Left ventricle myocardium superior (tissue), 1 donor: Measurements from ENCODE around the gene TTLL3. TPM values are rescaled to one million over a fixed set of nuclear protein-coding genes. Genes with fewer than 3 reads are reported as not detected.
"Not testable (repeated sequence)": the region's sequence is repeated elsewhere in the genome, so short reads cannot be mapped to it uniquely, and the experiment has no call there.

Experiments
- ATAC-seq: fragments of 200-7000 bp; cut with Tn5 transposase; one replicate; pipeline ENCODE4 v1.9.1; 2020; ENCODE audit warnings: mild to moderate bottlenecking, moderate library complexity
- DNase-seq: peaks from one replicate; pipeline ENCODE4 v3.0.0-alpha.2; 2020
- intact Hi-C: fragments of 100-400 bp; cut with micrococcal nuclease; formaldehyde crosslinking; loops from one replicate; pipeline ENCODE4 v1.11.0; 2022
- total RNA-seq: library from RNA; stranded (reverse); fragmentation: NEBNext Ultra II Directional; extraction: Animal tissue kit (Norgen Biotek cat#: 25700); gene quantifications from one replicate; pipeline ENCODE4 v1.2.1, GENCODE V29; 2021
- donor health status: DM: no; HTN: yes; CAD: no; lungs with severe emphysema.

TTLL3 gene
- total RNA-seq, 1 donor from 2014 or later, result 11.0 TPM

GRCh38 chr3:9859530-9860025 is 49.5 kb downstream of the TTLL3 start:
- ATAC-seq (no peak), DNase-seq (no peak)
- intact Hi-C loops, result no loop called here

GRCh38 chr3:9861201-9861600 is 51.1 kb downstream of the TTLL3 start:
- DNase-seq (no peak), ATAC-seq (no peak)
- intact Hi-C loops, result no loop called here

DNA sequence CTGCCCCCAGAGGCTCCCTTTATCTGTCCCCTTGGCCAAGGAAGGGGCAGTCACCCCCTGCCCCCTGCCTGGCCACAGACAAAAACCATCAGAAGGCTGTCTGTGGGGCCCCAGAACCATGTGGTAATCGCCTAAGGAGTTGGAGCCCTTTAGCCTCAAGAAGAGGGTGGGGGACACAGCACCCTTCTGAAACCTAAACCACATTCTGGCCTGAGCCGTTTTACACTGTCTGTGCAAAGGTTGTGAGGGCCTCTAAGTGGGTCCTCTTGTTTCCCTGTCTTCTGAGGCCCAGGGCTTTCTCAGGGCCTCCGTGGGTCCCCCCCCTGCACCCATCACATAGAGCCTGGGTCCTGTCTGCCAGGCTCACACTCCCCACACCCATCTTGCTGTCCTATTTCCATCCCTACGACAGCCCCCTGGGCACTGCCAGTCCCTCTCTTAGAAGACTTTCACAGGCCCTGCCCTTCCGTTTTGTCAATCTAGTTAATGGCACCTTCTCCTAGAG is 51.6 kb downstream of the TTLL3 start:
- no peak for ATAC-seq
- no peak for DNase-seq
- intact Hi-C loops, result no loop called here

DNA sequence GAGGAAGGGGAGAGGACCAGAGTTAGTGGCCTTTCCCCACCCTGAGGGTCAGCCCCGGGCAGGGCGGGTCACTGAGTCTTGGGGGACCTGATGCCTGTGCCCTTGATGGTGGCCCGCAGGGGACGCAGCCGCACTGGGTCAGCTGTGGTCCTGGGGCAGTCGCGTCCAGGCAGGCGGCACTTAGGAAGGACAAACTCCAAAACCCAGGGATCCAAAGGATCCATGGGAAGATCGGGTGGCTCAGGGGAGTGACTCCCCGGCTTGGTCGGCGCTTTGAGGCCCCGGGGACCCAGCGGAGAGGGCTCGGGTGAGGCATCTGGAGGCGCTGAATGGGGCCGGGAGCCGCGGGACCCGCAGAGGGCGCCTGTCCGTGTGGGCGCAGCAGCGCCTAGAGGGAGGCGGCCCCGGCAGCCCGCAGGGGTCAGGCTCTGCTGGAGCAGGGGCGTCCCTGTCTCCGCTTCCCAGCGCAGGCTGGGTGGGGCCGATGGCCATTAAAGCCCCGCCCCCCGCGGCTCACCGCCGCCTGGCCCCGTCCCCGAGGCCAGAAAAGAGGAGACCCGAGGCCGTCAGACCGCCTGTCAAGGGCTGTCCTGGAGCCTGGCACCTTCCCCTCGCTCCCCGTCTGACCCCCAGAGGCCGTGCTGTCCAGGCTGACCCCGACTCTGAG is 52.5 kb downstream of the TTLL3 start:
- ATAC-seq (peak; percentile 93), DNase-seq (peak; percentile 84)
- intact Hi-C loops, result no loop called here

DNA sequence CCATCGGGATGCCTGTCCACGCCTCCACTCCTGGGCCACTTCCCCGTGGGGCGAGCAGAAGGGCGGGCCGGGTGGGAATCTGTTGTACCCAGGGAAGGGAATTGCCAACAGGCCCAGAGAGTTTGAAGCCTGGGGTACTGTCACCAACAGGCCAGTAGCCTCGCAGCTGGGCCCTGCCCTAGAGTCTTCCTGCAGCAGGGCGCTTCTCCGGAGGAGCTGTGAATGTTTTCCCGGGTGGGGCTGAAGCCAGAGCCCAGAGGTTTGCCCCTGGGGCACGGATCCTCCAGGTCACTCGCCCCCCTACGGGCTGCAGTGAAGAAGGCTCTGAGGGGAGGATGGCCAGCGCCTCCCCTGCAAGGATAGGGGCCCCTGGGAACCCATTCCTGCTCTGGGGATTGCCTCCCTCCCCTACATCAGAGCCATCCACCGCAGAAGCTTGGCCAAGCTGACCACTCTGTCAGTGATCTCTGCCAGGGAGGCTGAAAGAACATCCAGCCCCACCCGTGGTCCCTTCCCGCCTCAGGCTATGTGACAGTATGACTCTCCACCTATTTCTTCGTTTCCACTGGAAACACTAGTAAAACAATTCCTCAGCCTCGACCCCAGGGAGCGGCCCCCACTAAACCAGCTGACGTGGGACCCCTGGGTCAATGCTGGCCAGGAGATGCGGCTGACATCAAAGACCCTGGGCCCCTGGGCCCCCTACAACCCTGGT is 53.2 kb downstream of the TTLL3 start:
- intact Hi-C loops, result no loop called here
- DNase-seq (no peak), ATAC-seq (no peak)

- ATAC-seq (peak; percentile 44), DNase-seq (peak; percentile 67)
- intact Hi-C loops, result no loop called here
Measured at GRCh38 chr3:9864200-9864927, 54.3 kb downstream of the TTLL3 start.

DNA sequence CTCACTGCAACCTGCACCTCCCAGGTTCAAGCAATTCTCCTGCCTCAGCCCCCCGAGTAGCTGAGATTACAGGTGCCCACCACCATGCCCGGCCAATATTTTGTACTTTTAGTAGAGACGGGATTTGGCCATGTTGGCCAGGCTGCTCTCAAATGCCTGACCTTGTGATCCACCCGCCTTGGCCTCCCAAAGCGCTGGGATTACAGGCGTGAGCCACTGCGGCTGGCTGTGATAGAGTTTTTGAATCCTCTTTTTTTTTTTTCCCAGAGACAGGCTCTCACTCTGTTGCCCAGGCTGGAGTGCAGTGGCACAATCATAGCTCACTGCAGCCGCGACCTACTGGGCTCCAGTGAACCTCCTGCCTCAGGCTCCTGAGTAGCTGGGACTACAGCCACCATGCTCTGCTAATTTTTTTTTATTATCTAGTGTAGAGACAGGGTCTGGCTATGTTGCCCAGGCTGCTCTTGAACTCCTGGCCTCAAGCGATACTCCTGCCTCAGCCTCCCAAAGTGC is 55.1 kb downstream of the TTLL3 start:
- intact Hi-C loops, ATAC-seq, DNase-seq: not testable (repeated sequence)

GRCh38 chr3:9866639-9867038 is 56.6 kb downstream of the TTLL3 start:
- no peak for ATAC-seq
- no peak for DNase-seq
- intact Hi-C loops, result no loop called here

GRCh38 chr3:9867106-9867505 is 57.0 kb downstream of the TTLL3 start:
- ATAC-seq, result no peak
- intact Hi-C loops, result no loop called here

GRCh38 chr3:9869955-9870354 is 59.9 kb downstream of the TTLL3 start:
- DNase-seq, result no peak
- intact Hi-C loops, result no loop called here
- no peak for ATAC-seq

More at GRCh38 chr3:9867106-9867505, 57.0 kb downstream of the TTLL3 start:
- no peak for DNase-seq

DNA sequence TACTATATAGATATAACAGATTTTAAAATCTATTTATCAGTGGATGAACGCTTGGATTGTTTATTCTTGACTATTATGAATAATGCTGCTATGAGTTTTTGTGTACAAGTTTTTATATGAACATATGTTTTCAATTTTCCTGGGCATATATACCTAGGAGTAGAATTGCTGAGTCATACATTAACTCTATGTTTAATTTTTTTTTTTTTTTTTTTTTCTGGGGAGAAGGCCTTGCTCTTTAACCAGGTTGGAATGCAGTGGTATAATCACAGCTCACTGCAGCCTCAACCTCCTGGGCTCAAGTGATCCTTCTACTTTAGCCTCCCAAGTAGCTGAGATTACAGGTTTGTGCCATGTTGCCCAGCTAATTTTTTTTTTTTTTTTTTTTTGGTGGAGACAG is 60.9 kb downstream of the TTLL3 start:
- DNase-seq (no peak), ATAC-seq (no peak)
- intact Hi-C loops, result no loop called here

DNA sequence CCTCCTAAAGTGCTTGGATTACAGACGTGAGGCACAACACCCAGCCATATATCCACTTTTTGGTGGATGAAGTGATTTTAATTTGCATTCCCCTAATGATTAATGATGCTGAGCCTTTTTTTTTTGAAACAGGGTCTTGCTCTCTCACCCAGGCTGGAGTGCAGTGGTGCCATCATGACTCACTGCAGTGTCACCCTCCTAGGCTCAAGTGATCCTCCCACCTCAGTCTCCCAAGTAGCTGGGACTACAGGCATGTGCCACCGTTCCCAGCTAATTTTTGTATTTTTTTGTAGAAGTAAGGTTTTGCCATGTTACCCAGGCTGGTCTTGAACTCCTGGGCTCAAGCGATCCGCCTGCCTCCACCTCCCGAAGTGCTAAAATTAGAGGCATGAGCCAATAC is 62.0 kb downstream of the TTLL3 start:
- intact Hi-C loops, DNase-seq, ATAC-seq: not testable (repeated sequence)

DNA sequence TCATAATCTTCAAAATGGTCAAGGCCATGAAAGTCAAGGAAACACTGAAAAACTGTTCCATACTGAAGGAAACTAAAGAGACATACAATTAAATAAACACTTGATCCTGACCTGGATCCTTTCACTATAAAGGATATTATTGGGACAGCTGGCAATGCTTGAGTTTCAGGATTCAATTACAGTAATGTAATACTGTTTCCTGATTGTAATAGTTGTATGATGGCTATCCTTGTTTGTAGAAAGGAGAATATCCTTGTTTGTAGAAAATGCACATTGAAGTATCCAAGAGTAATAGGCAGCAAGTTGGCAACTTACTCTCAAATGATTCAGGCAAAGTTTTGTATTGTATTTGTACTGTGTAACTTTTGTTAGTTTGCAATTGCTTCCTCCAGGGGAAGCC is 65.4 kb downstream of the TTLL3 start:
- DNase-seq, result no peak
- no peak for ATAC-seq
- intact Hi-C loops, result no loop called here

GRCh38 chr3:9876255-9876654 is 66.2 kb downstream of the TTLL3 start:
- ATAC-seq, intact Hi-C loops, DNase-seq: not testable (repeated sequence)

- ATAC-seq (no peak), DNase-seq (no peak)
- intact Hi-C loops, result no loop called here
Measured at GRCh38 chr3:9876991-9877390, 66.9 kb downstream of the TTLL3 start.

GRCh38 chr3:9878700-9879099 is 68.6 kb downstream of the TTLL3 start:
- ATAC-seq (no peak), DNase-seq (no peak)
- intact Hi-C loops, result no loop called here

DNA sequence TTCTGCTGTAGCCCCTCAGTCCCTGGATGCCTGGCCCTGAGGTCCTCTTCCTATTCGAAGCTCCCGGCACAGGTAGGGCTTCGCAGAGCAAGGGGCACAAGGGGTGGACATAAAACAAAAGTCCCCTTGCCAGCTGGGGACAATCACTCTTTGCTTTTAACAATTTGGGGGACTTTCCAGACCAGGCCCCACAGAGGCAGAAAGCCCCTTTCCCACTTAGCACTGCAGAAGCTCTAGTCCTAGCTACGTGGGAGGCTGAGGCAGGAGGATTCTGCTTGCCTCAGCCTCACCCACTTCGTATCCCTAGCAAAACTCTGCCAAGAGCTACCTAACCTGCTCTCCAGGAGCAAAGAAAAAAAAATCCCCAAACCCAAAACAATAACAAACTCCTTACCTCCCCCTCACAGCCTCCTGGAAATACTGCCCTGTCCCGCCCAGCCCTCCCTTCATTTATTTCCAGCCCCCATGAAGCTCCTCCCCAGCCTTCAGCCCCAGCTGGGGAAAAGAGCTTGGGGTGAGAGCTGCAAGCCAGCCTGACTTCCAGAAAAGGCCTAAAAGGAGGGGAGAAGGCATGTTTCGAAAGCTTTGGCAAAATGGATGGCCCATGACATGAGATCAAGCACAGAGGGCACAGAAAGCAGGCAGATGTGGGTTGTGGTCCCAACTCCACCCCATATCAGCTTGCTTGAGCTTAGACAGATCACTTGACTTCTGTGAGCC is 69.9 kb downstream of the TTLL3 start, which contains the start of gene CIDEC:
CIDEC (minus strand) TSS at position 424 of the 720 bp plus-strand sequence. CDS start 1,767 bp downstream, outside the sequence.
- DNase-seq, result no peak
- intact Hi-C loops, result no loop called here
- no peak for ATAC-seq

DNA sequence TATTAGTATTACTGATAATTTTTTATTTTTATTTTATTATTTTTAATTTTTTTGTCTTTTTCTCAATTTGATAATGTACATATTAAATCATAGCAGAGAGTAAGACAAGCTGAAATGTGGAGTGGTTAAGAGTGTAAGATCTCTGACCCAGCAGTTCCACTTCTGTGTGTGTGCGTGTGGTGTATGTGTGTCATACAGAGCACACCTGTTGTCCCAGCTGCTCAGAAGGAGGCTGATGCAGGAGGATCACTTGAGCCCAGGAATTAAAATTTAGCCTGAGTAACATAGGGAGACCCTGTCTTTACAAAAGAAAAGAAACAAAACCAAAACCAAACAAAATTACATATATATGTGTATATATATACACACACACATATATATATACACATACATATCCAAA is 71.4 kb downstream of the TTLL3 start:
- intact Hi-C loops, result no loop called here
- ATAC-seq (no peak), DNase-seq (no peak)
